ENCODE data around the gene RNASE1. TPM values are rescaled to one million over a fixed set of nuclear protein-coding genes. Genes with fewer than 3 reads are reported as not detected.

RNASE1 gene
- total RNA-seq, 4 donors from 2014 or later, result 87.2 to 780 (median 336) TPM

- H3K9me3 ChIP-seq, result no peaks in the 10 kb centered on the region
- H3K36me3 ChIP-seq, result no peaks in the 10 kb centered on the region
- peak overlapping the region in 1 of 2 donors; percentile 46 for H3K4me3 ChIP-seq
- TF ChIP-seq POLR2AphosphoS5 (IDR thresholded peaks at IDR 0.05) (no peak), EP300 (IDR thresholded peaks at IDR 0.05) (no peak), CTCF (IDR thresholded peaks at IDR 0.05) (no peak), POLR2A (IDR thresholded peaks at IDR 0.05) (no peak)
- peaks cover 0 to 16% (median 2%) of the 10 kb centered on the region in 3 donors for H3K4me1 ChIP-seq
- H3K27me3 ChIP-seq, result no peaks in the 10 kb centered on the region
- H3K27ac ChIP-seq, result peak overlapping the region; percentile 20 to 61 (median 50)
- WGBS, 2 donors (ENCODE audit: low coverage in 1 of 2), result 57% methylated on average over 6 of the region's 7 CpGs; no CpG with 5 or more reads in 1 of the 2 donors
- ATAC-seq, result peak; percentile 9
These were observed 579 bp upstream of the RNASE1 start for GRCh38 chr14:20803223-20803622.

GRCh38 chr14:20801726-20802125 lies 918 bp downstream of the RNASE1 start:
- 0% methylated on average over 2 of the region's 9 CpGs; no CpG with 5 or more reads in 1 of the 2 donors for WGBS, 2 donors (ENCODE audit: low coverage in 1 of 2)
- no peaks in the 10 kb centered on the region for H3K27me3 ChIP-seq
- peaks cover 0 to 16% (median 2%) of the 10 kb centered on the region in 3 donors for H3K4me1 ChIP-seq
- no peaks in the 10 kb centered on the region for H3K36me3 ChIP-seq
- ATAC-seq, result no peak
- TF ChIP-seq POLR2A (IDR thresholded peaks at IDR 0.05) (no peak), CTCF (IDR thresholded peaks at IDR 0.05) (no peak), POLR2AphosphoS5 (IDR thresholded peaks at IDR 0.05) (no peak), EP300 (IDR thresholded peaks at IDR 0.05) (no peak)
- H3K9me3 ChIP-seq, result no peaks in the 10 kb centered on the region
- peak overlapping the region; percentile 11 to 46 for H3K4me3 ChIP-seq
- peak overlapping the region in 3 of 4 donors; percentile 46 to 72 (median 61) for H3K27ac ChIP-seq

GRCh38 chr14:20799892-20800544 lies 2.6 kb downstream of the RNASE1 start:
- no peaks in the 10 kb centered on the region for H3K36me3 ChIP-seq
- peak overlapping the region; percentile 13 to 46 for H3K4me3 ChIP-seq
- 32 to 36% methylated on average over 4 to 9 of the region's 9 CpGs for WGBS, 2 donors (ENCODE audit: low coverage in 1 of 2)
- ATAC-seq, result peak; percentile 73
- no peak for TF ChIP-seq CTCF (IDR thresholded peaks at IDR 0.05)
- TF ChIP-seq POLR2AphosphoS5 (IDR thresholded peaks at IDR 0.05), result no peak
- H3K9me3 ChIP-seq, result no peaks in the 10 kb centered on the region
- H3K27ac ChIP-seq, result peak overlapping the region; percentile 46 to 72 (median 54)
- no peaks in the 10 kb centered on the region for H3K27me3 ChIP-seq
- H3K4me1 ChIP-seq, result peaks cover 0 to 16% (median 2%) of the 10 kb centered on the region in 3 donors

- no peaks in the 10 kb centered on the region for H3K36me3 ChIP-seq
- 6 to 10% methylated on average over 4 of the region's 4 CpGs for WGBS, 2 donors (ENCODE audit: low coverage in 1 of 2)
- H3K9me3 ChIP-seq, result no peaks in the 10 kb centered on the region
- no peak for ATAC-seq
- peak overlapping the region; percentile 46 to 72 (median 54) for H3K27ac ChIP-seq
- TF ChIP-seq EP300 (IDR thresholded peaks at IDR 0.05) (no peak), POLR2A (IDR thresholded peaks at IDR 0.05) (no peak), CTCF (IDR thresholded peaks at IDR 0.05) (no peak), POLR2AphosphoS5 (IDR thresholded peaks at IDR 0.05) (no peak)
- peaks cover 0 to 16% (median 2%) of the 10 kb centered on the region in 3 donors for H3K4me1 ChIP-seq
- H3K4me3 ChIP-seq, result peak overlapping the region; percentile 13 to 46
- H3K27me3 ChIP-seq, result no peaks in the 10 kb centered on the region
These were observed 3.2 kb downstream of the RNASE1 start for GRCh38 chr14:20799456-20799891.

- Histone ChIP-seq H3K4me3 (peak overlapping the region in 1 of 2 donors; percentile 46), H3K4me1 (peaks cover 0 to 16% (median 2%) of the 10 kb centered on the region in 3 donors), H3K27ac (peak overlapping the region in 3 of 4 donors; percentile 36 to 72 (median 46)), H3K9me3 (no peaks in the 10 kb centered on the region), H3K36me3 (no peaks in the 10 kb centered on the region), H3K27me3 (no peaks in the 10 kb centered on the region)
- TF ChIP-seq EP300 (IDR thresholded peaks at IDR 0.05) (no peak), POLR2AphosphoS5 (IDR thresholded peaks at IDR 0.05) (no peak), CTCF (IDR thresholded peaks at IDR 0.05) (no peak)
- ATAC-seq, result no peak
- WGBS, 2 donors (ENCODE audit: low coverage in 1 of 2), result 96 to 97% methylated on average over 3 of the region's 6 CpGs
These were observed 3.7 kb downstream of the RNASE1 start for GRCh38 chr14:20798932-20799331.

Measured in gastroesophageal sphincter (tissue), 4 donors.